Kidney epithelial cell (primary cell): ENCODE data around the gene CHRD. TPM values are rescaled to one million over a fixed set of nuclear protein-coding genes. Genes with fewer than 3 reads are reported as not detected.
"Not testable (repeated sequence)": the region's sequence is repeated elsewhere in the genome, so short reads cannot be mapped to it uniquely, and the experiment has no call there.

Experiments used
- DNase-seq: peaks from one replicate; pipeline ENCODE4 v3.0.0-alpha.2; 2010; ENCODE audit warnings: low read depth
- H3K27me3 ChIP-seq: 2 replicates; pipeline ENCODE4 v1.6.0; 2011; ENCODE audit warnings: low read length; ENCODE audit not compliant: control insufficient read depth, insufficient read depth
- H3K36me3 ChIP-seq: 2 replicates; pipeline ENCODE4 v1.5.1; 2011; ENCODE audit warnings: low read length; ENCODE audit not compliant: control insufficient read depth, insufficient read depth
- H3K4me3 ChIP-seq: 2 replicates; pipeline ENCODE4 v1.5.1; 2011; ENCODE audit warnings: low read depth, mild to moderate bottlenecking, control low read depth, low read length
- total RNA-seq: library from RNA; depleted of rRNA; stranded (reverse); fragments of >200 nt; gene quantifications from 2 replicates; pipeline ENCODE4 v1.2.3, GENCODE V29; 2015
- TF ChIP-seq, protein P1 (sequence below): IDR thresholded peaks from 2 replicates; pipeline ENCODE4 v1.5.1; 2011; ENCODE audit warnings: mild to moderate bottlenecking, moderate library complexity, low read length, control low read depth, inconsistent platforms; ENCODE audit not compliant: insufficient read depth, poor library complexity, severe bottlenecking

The CHRD gene
- total RNA-seq, 1 donor from 2014 or later, result 1.0 TPM

DNA sequence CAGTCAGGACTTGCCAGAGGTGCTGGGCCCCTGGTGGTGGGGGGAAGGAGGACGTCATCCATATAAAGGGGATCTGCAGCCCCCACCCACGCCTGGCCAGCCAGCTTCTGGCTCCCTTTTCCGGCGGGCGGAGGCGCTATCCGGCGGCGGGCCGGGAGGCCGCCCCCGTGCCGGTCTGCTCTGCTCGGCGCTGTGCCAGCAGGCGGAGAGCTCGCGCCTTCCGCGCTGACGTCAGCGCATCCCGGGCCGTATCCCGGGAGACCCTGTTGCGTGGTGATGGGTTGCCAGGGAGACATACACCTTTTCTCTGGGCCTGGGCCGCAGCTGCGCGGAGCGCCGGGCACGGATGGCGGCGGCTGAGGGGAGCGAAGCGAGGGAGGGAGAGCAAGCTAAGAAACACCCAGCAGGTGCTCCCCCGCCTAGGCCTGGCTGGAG, 41.3 kb upstream of the CHRD start:
- no peak for DNase-seq
- TF ChIP-seq, protein P1, sequence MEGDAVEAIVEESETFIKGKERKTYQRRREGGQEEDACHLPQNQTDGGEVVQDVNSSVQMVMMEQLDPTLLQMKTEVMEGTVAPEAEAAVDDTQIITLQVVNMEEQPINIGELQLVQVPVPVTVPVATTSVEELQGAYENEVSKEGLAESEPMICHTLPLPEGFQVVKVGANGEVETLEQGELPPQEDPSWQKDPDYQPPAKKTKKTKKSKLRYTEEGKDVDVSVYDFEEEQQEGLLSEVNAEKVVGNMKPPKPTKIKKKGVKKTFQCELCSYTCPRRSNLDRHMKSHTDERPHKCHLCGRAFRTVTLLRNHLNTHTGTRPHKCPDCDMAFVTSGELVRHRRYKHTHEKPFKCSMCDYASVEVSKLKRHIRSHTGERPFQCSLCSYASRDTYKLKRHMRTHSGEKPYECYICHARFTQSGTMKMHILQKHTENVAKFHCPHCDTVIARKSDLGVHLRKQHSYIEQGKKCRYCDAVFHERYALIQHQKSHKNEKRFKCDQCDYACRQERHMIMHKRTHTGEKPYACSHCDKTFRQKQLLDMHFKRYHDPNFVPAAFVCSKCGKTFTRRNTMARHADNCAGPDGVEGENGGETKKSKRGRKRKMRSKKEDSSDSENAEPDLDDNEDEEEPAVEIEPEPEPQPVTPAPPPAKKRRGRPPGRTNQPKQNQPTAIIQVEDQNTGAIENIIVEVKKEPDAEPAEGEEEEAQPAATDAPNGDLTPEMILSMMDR, result no peak

GRCh38 chr3:184339001-184339400, 40.9 kb upstream of the CHRD start:
- TF ChIP-seq, protein P1, result no peak
- no peak for DNase-seq
- Histone ChIP-seq H3K4me3 (peak overlapping the region; percentile 2), H3K27me3 (no peaks in the 10 kb centered on the region), H3K36me3 (peaks cover 4% of the 10 kb centered on the region)

More for the DNA sequence above, 41.3 kb upstream of the CHRD start:
- Histone ChIP-seq H3K27me3 (no peaks in the 10 kb centered on the region), H3K4me3 (peak overlapping the region; percentile 2), H3K36me3 (peaks cover 7% of the 10 kb centered on the region)

- not testable (repeated sequence) for H3K4me3 ChIP-seq, H3K27me3 ChIP-seq, DNase-seq, H3K36me3 ChIP-seq
These were observed 40.3 kb upstream of the CHRD start for GRCh38 chr3:184339451-184340135.

DNA sequence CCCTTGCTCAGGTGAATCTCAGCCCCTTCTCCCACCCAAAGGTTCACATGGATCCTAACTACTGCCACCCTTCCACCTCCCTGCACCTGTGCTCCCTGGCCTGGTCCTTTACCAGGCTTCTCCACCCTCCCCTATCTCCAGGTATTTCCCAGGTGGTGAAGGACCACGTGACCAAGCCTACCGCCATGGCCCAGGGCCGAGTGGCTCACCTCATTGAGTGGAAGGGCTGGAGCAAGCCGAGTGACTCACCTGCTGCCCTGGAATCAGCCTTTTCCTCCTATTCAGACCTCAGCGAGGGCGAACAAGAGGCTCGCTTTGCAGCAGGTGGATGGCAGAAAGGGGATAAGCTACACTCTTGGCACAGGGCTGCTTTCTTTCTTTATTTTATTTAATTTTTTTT, 37.9 kb upstream of the CHRD start:
- H3K36me3 ChIP-seq, result peaks cover 2% of the 10 kb centered on the region
- no peak for DNase-seq
- H3K4me3 ChIP-seq, result no peak overlapping the region
- H3K27me3 ChIP-seq, result no peaks in the 10 kb centered on the region
- TF ChIP-seq, protein P1, result no peak

GRCh38 chr3:184343200-184343876, 36.5 kb upstream of the CHRD start:
- no peak for DNase-seq
- H3K4me3 ChIP-seq, result no peak overlapping the region
- TF ChIP-seq, protein P1, result no peak

GRCh38 chr3:184344579-184345316, 35.1 kb upstream of the CHRD start:
- Histone ChIP-seq H3K36me3 (peaks cover 2% of the 10 kb centered on the region), H3K27me3 (no peaks in the 10 kb centered on the region), H3K4me3 (no peak overlapping the region)
- no peak for DNase-seq
- TF ChIP-seq, protein P1, result no peak

More at GRCh38 chr3:184343200-184343876, 36.5 kb upstream of the CHRD start:
- peaks cover 2% of the 10 kb centered on the region for H3K36me3 ChIP-seq
- no peaks in the 10 kb centered on the region for H3K27me3 ChIP-seq
